GM12875 (cell line): Measurements from ENCODE around the gene CEP72.

Experiments
- H3K4me3 ChIP-seq: one replicate; pipeline ENCODE4 v1.5.1; 2011; ENCODE audit warnings: low read depth, low read length, control low read depth
- CTCF ChIP-seq: IDR thresholded peaks from 2 replicates; pipeline ENCODE4 v1.5.1; 2011; ENCODE audit warnings: low read depth, mild to moderate bottlenecking, control low read depth, inconsistent platforms, low read length, moderate library complexity, borderline replicate concordance; ENCODE audit not compliant: insufficient read depth

Gene CEP72

GRCh38 chr5:660491-661030 lies 48.4 kb downstream of the CEP72 start:
- H3K4me3 ChIP-seq = no peak overlapping the region
- TF ChIP-seq CTCF = no peak

GRCh38 chr5:661891-662750 lies 50.0 kb downstream of the CEP72 start:
- no peak overlapping the region for H3K4me3 ChIP-seq
- TF ChIP-seq CTCF = no peak

- TF ChIP-seq CTCF = no peak
- H3K4me3 ChIP-seq = no peak overlapping the region
These were observed 50.8 kb downstream of the CEP72 start for GRCh38 chr5:662751-663435.

GRCh38 chr5:663436-664342 lies 51.5 kb downstream of the CEP72 start:
- no peak for TF ChIP-seq CTCF
- no peak overlapping the region for H3K4me3 ChIP-seq

GRCh38 chr5:664343-664993 lies 52.3 kb downstream of the CEP72 start:
- no peak for TF ChIP-seq CTCF
- no peak overlapping the region for H3K4me3 ChIP-seq

GRCh38 chr5:664994-665360 lies 52.8 kb downstream of the CEP72 start:
- H3K4me3 ChIP-seq = no peak overlapping the region
- TF ChIP-seq CTCF = no peak
